Lower lobe of right lung (tissue), 2 donors: ENCODE data around the gene DBN1. TPM values are rescaled to one million over a fixed set of nuclear protein-coding genes. Genes with fewer than 3 reads are reported as not detected.

Experiments
- ATAC-seq, 2 donors: fragments of 200-7000 bp; cut with Tn5 transposase; one replicate each; pipeline ENCODE4 v1.9.1; 2020 to 2022; ENCODE audit warnings: mild to moderate bottlenecking in 2 of 2, moderate library complexity in 2 of 2
- DNase-seq: peaks from one replicate; pipeline ENCODE4 v3.0.0-alpha.2; 2020
- H3K27ac ChIP-seq: fragments of 200-600 bp; one replicate; pipeline ENCODE4 v1.8.0; 2022
- H3K27me3 ChIP-seq: fragments of 200-600 bp; one replicate; pipeline ENCODE4 v1.8.0; 2022; ENCODE audit warnings: low read depth
- H3K36me3 ChIP-seq: fragments of 200-600 bp; one replicate; pipeline ENCODE4 v1.8.0; 2022; ENCODE audit warnings: mild to moderate bottlenecking
- H3K4me1 ChIP-seq: fragments of 200-600 bp; one replicate; pipeline ENCODE4 v1.8.0; 2022
- H3K4me3 ChIP-seq: fragments of 200-600 bp; one replicate; pipeline ENCODE4 v1.8.0; 2022; ENCODE audit warnings: mild to moderate bottlenecking
- H3K9me3 ChIP-seq: fragments of 200-600 bp; one replicate; pipeline ENCODE4 v1.8.0; 2022
- CTCF ChIP-seq: fragments of 200-600 bp; IDR thresholded peaks from one replicate; pipeline ENCODE4 v1.8.0; 2022; ENCODE audit warnings: antibody characterized with exemption, mild to moderate bottlenecking
- intact Hi-C: fragments of 100-400 bp; cut with DNase I; formaldehyde crosslinking; loops from one replicate; pipeline ENCODE4 v1.11.0; 2022
- total RNA-seq: library from RNA; stranded (reverse); fragmentation: NEBNext Ultra II Directional; extraction: Animal tissue kit (Norgen Biotek cat#: 25700); gene quantifications from one replicate; pipeline ENCODE4 v1.2.1, GENCODE V29; 2021
- donor health status: DM: no; HTN: yes; CAD: no; lungs with severe emphysema.

The DBN1 gene
- total RNA-seq, 1 donor from 2014 or later: 23.1 TPM

GRCh38 chr5:177471610-177472356 is 1.7 kb downstream of the DBN1 start:
- Histone ChIP-seq H3K9me3 (no peaks in the 10 kb centered on the region), H3K4me3 (peak overlapping the region; percentile 69), H3K27ac (no peak overlapping the region), H3K27me3 (peaks cover 11% of the 10 kb centered on the region), H3K4me1 (peaks cover 15% of the 10 kb centered on the region), H3K36me3 (peaks cover 14% of the 10 kb centered on the region)
- DNase-seq (no peak), ATAC-seq (no peak)
- intact Hi-C loops: no loop called here
- no peak for TF ChIP-seq CTCF

DNA sequence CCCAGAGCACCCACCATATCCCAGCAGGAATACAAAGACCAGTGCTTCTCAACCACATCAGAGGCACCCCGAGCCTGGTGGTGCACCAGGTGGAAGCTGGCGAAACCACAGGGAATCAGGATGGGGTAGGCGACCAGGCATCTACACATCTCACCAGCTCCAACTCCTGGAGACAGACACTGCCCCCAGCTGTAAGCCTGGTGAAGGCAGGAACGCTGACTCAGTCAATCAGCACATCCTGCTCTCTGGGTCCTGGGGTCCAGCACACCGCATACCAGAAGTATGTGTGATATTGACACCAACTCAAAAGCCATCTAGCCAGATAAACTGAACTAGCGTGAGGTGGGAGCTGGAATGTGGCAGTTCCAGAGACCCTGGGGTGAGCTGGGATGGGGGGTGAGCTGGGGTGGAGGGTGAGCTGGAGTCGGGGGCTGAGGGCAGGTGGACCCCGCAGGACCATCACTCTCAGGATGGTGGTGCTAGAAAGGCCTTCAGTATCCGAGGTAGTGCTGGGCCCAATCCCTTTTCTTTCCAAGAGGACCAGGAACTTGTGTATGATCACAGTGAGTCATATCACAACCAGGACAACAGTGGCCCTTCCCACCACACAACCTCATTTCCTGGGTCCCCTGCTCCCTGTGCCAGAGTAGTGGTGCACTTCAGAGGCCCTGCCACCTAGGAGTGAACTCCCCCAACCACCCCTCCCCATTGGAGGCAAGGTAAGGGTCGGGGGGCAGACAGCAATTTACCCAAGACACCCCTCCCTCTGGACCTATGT is 2.5 kb downstream of the DBN1 start:
- intact Hi-C loops: no loop called here
- Histone ChIP-seq H3K4me1 (peaks cover 15% of the 10 kb centered on the region), H3K36me3 (peaks cover 22% of the 10 kb centered on the region), H3K27me3 (peaks cover 11% of the 10 kb centered on the region), H3K9me3 (no peaks in the 10 kb centered on the region), H3K4me3 (no peak overlapping the region), H3K27ac (no peak overlapping the region)
- no peak for TF ChIP-seq CTCF
- DNase-seq (no peak), ATAC-seq (no peak)

- ATAC-seq (no peak), DNase-seq (no peak)
- Histone ChIP-seq H3K27ac (no peak overlapping the region), H3K4me1 (peaks cover 15% of the 10 kb centered on the region), H3K27me3 (peaks cover 11% of the 10 kb centered on the region), H3K9me3 (no peaks in the 10 kb centered on the region), H3K36me3 (peaks cover 29% of the 10 kb centered on the region), H3K4me3 (no peak overlapping the region)
- no peak for TF ChIP-seq CTCF
- intact Hi-C loops: no loop called here
Observed at GRCh38 chr5:177469750-177470525, 3.5 kb downstream of the DBN1 start.

DNA sequence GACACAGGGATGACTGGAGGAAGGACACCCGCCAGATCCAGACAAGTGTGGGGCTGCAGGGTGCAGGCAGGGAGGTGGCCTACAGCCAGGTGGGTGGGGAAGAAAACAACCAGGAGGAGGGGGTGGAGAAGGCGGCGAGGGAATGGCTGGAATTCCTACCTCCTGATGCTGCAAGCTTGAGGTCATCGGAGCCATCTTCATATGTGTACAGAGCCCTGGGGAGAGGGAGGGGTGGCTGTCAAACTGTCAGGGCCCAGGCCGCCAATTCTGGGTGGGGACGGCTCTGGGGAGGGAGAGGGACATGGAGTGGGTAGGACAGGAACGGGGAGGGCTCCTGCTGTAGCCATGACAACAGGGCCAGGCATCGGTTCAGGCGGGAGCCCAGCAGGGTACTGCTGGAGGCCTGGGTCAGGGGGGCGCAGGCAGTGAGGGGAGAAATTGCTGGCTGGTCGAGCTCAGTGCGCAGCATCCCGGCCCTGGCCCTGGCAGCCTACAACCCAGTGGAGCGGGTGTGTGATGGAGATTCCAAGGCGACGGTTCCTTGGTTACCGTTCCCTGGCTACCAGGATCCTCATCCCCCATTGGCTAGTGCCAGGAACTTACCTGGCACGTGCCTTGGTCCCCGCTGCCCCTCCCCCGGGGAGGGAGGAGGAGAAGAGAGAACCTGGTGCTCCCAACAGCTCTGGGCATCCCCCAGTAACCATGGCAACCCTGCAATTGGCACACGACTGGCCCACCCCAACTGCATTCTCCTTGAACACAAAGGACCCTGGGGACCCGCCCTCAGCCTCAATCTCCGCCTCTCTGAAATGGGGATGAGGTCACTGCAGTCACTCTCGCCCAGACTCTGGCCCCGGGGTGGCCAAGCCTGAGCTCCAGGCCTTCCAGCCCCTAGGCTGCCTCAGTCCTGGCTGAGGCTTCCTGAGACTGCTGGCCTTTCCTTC is 4.5 kb downstream of the DBN1 start:
- Histone ChIP-seq H3K4me1 (peaks cover 15% of the 10 kb centered on the region), H3K4me3 (no peak overlapping the region), H3K27me3 (peaks cover 11% of the 10 kb centered on the region), H3K9me3 (no peaks in the 10 kb centered on the region), H3K36me3 (peaks cover 29% of the 10 kb centered on the region), H3K27ac (no peak overlapping the region)
- TF ChIP-seq CTCF: no peak
- no peak for DNase-seq
- intact Hi-C loops: no loop called here
- no peak for ATAC-seq

DNA sequence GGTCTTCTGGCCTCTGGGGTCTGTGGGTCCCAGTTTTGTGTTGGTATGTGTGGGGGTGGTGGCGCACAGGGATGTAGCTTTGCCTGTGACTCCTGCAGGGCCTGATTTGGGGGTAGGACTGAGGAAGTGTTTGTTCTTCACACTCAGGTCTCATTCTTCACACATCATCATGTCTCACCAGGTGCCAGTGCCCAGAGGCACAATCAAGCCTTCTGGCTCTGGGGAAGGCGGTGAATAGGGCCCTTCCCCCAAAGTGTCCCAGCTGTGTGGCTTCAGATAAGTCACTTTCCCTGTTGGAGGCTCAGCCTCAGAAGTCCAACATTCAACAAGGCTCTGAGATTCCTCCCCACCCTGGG is 5.1 kb downstream of the DBN1 start:
- TF ChIP-seq CTCF: no peak
- peaks cover 15% of the 10 kb centered on the region for H3K4me1 ChIP-seq
- DNase-seq: no peak
- intact Hi-C loops: no loop called here
- peaks cover 11% of the 10 kb centered on the region for H3K27me3 ChIP-seq
- H3K27ac ChIP-seq: no peak overlapping the region
- H3K4me3 ChIP-seq: no peak overlapping the region
- no peak for ATAC-seq
- peaks cover 29% of the 10 kb centered on the region for H3K36me3 ChIP-seq
- no peaks in the 10 kb centered on the region for H3K9me3 ChIP-seq
